ENCODE results near the gene PROK2. TPM values are rescaled to one million over a fixed set of nuclear protein-coding genes. Genes with fewer than 3 reads are reported as not detected.

Gene PROK2
- total and polyA plus RNA-seq, 2 donors from 2014 or later, result 0.25 TPM; not detected in 1

DNA sequence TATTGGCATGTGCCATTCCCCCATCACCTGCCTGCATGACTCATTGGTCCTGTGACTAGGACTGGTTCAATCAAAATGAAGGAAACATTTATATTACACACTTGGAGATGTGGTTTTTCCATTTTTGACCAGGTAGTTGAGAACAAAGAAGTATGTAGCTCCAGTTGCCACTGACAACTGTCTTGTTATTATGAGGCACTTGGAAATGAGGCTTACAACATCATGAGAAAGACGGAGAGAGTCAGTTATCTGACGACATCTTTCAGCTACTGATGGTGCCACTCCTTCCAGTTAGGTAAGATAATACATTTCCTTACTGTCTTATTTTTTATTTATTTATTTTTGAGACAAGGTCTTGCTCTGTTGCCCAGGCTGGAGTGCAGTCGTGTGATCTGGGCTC lies 21.8 kb upstream of the PROK2 start:
- no peaks in the 10 kb centered on the region for H3K36me3 ChIP-seq (ENCODE audit: control insufficient read depth in 2 of 3, insufficient read depth in 3 of 3, low read length in 3 of 3)
- no peaks in the 10 kb centered on the region for H3K27me3 ChIP-seq (ENCODE audit: control insufficient read depth, insufficient read depth, low read length)
- no peaks in the 10 kb centered on the region for H3K9me3 ChIP-seq (ENCODE audit: control insufficient read depth in 2 of 3, insufficient read depth in 1 of 3, low read length in 3 of 3)
- DNase-seq, result no peak
- no peak for TF ChIP-seq CTCF (IDR thresholded peaks at IDR 0.05; ENCODE audit: borderline replicate concordance, extremely low read depth, insufficient read depth)
- FAIRE-seq, result no peak
- H3K27ac ChIP-seq (ENCODE audit: low read depth in 2 of 2, low read length in 2 of 2), result no peak overlapping the region
- intact Hi-C loops (cut with DNase I), result no loop called here
- H3K9ac ChIP-seq (ENCODE audit: low read length in 3 of 3), result no peak overlapping the region
- H3K4me1 ChIP-seq (ENCODE audit: control insufficient read depth in 2 of 3, insufficient read depth in 2 of 3, low read depth in 1 of 3, low read length in 3 of 3), result no peaks in the 10 kb centered on the region
- no peak overlapping the region for H3K4me3 ChIP-seq (ENCODE audit: low read length in 3 of 3)

DNA sequence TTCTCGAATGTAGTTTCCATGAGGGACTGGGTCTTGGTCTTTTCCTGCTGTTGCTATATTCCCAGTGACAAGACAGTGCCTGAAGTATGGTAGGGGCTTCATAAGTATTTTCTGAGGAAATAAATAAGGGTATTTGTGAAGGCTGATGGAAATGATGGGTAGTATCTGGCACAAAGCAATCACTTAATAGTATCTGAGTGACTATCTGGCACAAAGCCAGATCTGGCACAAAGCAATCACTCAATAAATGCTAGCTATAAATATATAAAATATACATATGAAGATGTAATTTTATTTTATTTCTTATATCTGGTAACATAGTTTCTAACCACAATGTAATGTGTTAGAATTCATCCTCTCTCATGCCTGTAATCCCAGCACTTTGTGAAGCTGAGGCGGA lies 20.7 kb upstream of the PROK2 start:
- no peak for DNase-seq
- intact Hi-C loops (cut with DNase I), result no loop called here
- Histone ChIP-seq H3K4me3 (ENCODE audit: low read length in 3 of 3) (no peak overlapping the region), H3K4me1 (ENCODE audit: control insufficient read depth in 2 of 3, insufficient read depth in 2 of 3, low read depth in 1 of 3, low read length in 3 of 3) (no peaks in the 10 kb centered on the region), H3K9me3 (ENCODE audit: control insufficient read depth in 2 of 3, insufficient read depth in 1 of 3, low read length in 3 of 3) (no peaks in the 10 kb centered on the region), H3K36me3 (ENCODE audit: control insufficient read depth in 2 of 3, insufficient read depth in 3 of 3, low read length in 3 of 3) (no peaks in the 10 kb centered on the region), H3K27me3 (ENCODE audit: control insufficient read depth, insufficient read depth, low read length) (no peaks in the 10 kb centered on the region), H3K9ac (ENCODE audit: low read length in 3 of 3) (no peak overlapping the region), H3K27ac (ENCODE audit: low read depth in 2 of 2, low read length in 2 of 2) (no peak overlapping the region)
- no peak for TF ChIP-seq CTCF (IDR thresholded peaks at IDR 0.05; ENCODE audit: borderline replicate concordance, extremely low read depth, insufficient read depth)
- no peak for FAIRE-seq

DNA sequence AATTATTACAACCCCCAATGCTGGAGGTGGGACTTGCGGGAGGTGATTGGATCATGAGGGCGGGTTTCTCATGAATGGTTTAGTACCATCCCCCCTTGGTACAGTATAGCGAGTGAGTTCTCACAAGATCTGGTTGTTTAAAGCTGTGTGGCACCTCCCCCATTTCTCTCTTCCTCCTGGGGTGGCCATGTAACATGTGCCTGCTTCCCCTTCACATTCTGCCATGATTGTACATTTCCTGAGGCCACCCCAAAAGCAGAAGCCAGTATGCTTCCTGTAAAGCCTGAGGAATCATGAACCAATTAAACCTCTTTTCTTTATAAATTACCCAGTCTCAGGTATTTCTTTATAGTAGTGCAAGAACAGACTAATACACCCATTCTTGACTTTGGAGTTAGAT lies 20.3 kb upstream of the PROK2 start:
- Histone ChIP-seq H3K4me3 (ENCODE audit: low read length in 3 of 3) (no peak overlapping the region), H3K36me3 (ENCODE audit: control insufficient read depth in 2 of 3, insufficient read depth in 3 of 3, low read length in 3 of 3) (no peaks in the 10 kb centered on the region), H3K27ac (ENCODE audit: low read depth in 2 of 2, low read length in 2 of 2) (no peak overlapping the region), H3K9me3 (ENCODE audit: control insufficient read depth in 2 of 3, insufficient read depth in 1 of 3, low read length in 3 of 3) (no peaks in the 10 kb centered on the region), H3K9ac (ENCODE audit: low read length in 3 of 3) (no peak overlapping the region), H3K27me3 (ENCODE audit: control insufficient read depth, insufficient read depth, low read length) (no peaks in the 10 kb centered on the region), H3K4me1 (ENCODE audit: control insufficient read depth in 2 of 3, insufficient read depth in 2 of 3, low read depth in 1 of 3, low read length in 3 of 3) (no peaks in the 10 kb centered on the region)
- FAIRE-seq (no peak), DNase-seq (no peak)
- intact Hi-C loops (cut with DNase I), result no loop called here
- TF ChIP-seq CTCF (IDR thresholded peaks at IDR 0.05; ENCODE audit: borderline replicate concordance, extremely low read depth, insufficient read depth), result no peak

DNA sequence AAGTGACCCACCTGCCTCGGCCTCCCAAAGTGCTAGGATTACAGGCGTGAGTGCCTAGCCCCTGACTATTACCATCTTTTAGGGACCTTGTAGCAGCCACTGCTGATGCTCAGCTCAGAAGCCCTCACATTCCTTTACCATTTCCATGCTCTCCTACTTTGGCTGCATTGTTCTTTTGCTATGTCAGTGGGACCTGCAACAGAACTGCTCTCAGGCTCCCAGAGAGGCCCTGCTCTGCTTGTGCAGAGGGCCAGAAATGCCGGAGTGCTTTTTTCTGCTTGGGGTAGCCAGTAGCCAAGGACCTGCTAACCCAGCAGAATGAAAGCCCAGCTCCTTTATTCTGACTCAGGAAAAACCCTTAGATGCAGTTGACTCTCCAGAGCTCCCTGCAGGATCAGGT lies 18.3 kb upstream of the PROK2 start:
- no peaks in the 10 kb centered on the region for H3K9me3 ChIP-seq (ENCODE audit: control insufficient read depth in 2 of 3, insufficient read depth in 1 of 3, low read length in 3 of 3)
- FAIRE-seq, result no peak

More for the DNA sequence above, 18.3 kb upstream of the PROK2 start:
- Histone ChIP-seq H3K36me3 (ENCODE audit: control insufficient read depth in 2 of 3, insufficient read depth in 3 of 3, low read length in 3 of 3) (no peaks in the 10 kb centered on the region), H3K27ac (ENCODE audit: low read depth in 2 of 2, low read length in 2 of 2) (no peak overlapping the region), H3K9ac (ENCODE audit: low read length in 3 of 3) (no peak overlapping the region), H3K4me1 (ENCODE audit: control insufficient read depth in 2 of 3, insufficient read depth in 2 of 3, low read depth in 1 of 3, low read length in 3 of 3) (no peaks in the 10 kb centered on the region), H3K27me3 (ENCODE audit: control insufficient read depth, insufficient read depth, low read length) (no peaks in the 10 kb centered on the region), H3K4me3 (ENCODE audit: low read length in 3 of 3) (no peak overlapping the region)
- DNase-seq, result no peak
- no peak for TF ChIP-seq CTCF (IDR thresholded peaks at IDR 0.05; ENCODE audit: borderline replicate concordance, extremely low read depth, insufficient read depth)
- intact Hi-C loops (cut with DNase I), result no loop called here

Measured in kidney (tissue), 14 donors.